Adrenal gland (tissue), 5 donors: ENCODE measurements around the gene PCDHB5.

ENCODE experiments used
- POLR2A ChIP-seq, 2 donors: fragments of 450-650 bp; IDR thresholded peaks; one replicate each; pipeline ENCODE4 v1.6.1; 2017; ENCODE audit warnings: antibody characterized with exemption in 2 of 2, mild to moderate bottlenecking in 2 of 2, moderate library complexity in 1 of 2
- TF ChIP-seq, protein P1 (sequence below), 6 experiments: fragments of 450-650 bp in 4 of 6; fragments of 200-600 bp in 2 of 6; sonication (generic) in 1 of 6; IDR thresholded peaks; 1 replicate in 5 of 6; 2 replicates in 1 of 6; pipeline versions ENCODE4 v1.5.1 to v1.8.0; 2016 to 2021; ENCODE audit warnings: antibody characterized with exemption in 6 of 6, mild to moderate bottlenecking in 2 of 6, moderate library complexity in 1 of 6
- donor health status: DM: no; HTN: no; CAD: no.

DNA sequence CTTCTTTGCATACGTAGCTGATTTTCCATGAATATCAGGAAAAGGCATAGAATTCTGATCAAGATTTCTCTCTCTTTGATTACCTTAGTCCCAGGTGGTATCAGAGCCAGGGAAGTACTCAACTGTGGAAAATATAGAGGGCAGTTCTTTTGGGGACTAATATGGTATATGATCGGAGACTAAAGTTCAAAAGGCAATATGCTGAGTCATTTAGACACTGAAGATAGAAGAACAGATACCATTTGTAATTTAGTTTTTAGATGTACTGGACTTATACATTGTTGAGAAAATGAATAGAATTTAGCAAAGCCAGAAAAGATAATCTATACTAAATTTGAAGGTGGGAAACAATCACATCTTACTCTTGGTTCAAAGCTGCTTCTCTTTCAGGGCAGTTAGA is 29.7 kb upstream of the PCDHB5 start:
- TF ChIP-seq, protein P1, sequence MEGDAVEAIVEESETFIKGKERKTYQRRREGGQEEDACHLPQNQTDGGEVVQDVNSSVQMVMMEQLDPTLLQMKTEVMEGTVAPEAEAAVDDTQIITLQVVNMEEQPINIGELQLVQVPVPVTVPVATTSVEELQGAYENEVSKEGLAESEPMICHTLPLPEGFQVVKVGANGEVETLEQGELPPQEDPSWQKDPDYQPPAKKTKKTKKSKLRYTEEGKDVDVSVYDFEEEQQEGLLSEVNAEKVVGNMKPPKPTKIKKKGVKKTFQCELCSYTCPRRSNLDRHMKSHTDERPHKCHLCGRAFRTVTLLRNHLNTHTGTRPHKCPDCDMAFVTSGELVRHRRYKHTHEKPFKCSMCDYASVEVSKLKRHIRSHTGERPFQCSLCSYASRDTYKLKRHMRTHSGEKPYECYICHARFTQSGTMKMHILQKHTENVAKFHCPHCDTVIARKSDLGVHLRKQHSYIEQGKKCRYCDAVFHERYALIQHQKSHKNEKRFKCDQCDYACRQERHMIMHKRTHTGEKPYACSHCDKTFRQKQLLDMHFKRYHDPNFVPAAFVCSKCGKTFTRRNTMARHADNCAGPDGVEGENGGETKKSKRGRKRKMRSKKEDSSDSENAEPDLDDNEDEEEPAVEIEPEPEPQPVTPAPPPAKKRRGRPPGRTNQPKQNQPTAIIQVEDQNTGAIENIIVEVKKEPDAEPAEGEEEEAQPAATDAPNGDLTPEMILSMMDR (IDR thresholded peaks at IDR 0.05): no peak
- TF ChIP-seq POLR2A (IDR thresholded peaks at IDR 0.05): no peak
